ENCODE data around the gene BAG3. TPM values are rescaled to one million over a fixed set of nuclear protein-coding genes. Genes with fewer than 3 reads are reported as not detected.

The BAG3 gene
- total RNA-seq, 1 experiment from 2014 or later = 131 TPM

GRCh38 chr10:119630300-119630699, 20.9 kb upstream of the BAG3 start:
- H3K4me3 ChIP-seq (ENCODE audit: low read depth in 2 of 2, low read length in 2 of 2) = no peak overlapping the region
- ATAC-seq = no peak
- BruUV-seq (replicated peaks) = no TSS peak
- TF ChIP-seq TCF7L2 (IDR thresholded peaks at IDR 0.05; ENCODE audit: low read depth, low read length) (no peak), SIN3A (IDR thresholded peaks at IDR 0.05; ENCODE audit: borderline replicate concordance, insufficient read depth, low read depth, low read length) (no peak), REST (IDR thresholded peaks at IDR 0.05; ENCODE audit: insufficient read depth in 1 of 2, low read depth in 2 of 2, low read length in 1 of 2) (no peak), POLR2AphosphoS5 (IDR thresholded peaks at IDR 0.05; ENCODE audit: low read depth, low read length) (no peak), CTCF (IDR thresholded peaks at IDR 0.05) (no peak)
- POLR2A ChIA-PET = no interaction called here
- no peaks in the 10 kb centered on the region for H3K9me3 ChIP-seq (ENCODE audit: control insufficient read depth, insufficient read depth, low read depth, low read length)
- no peaks in the 10 kb centered on the region for H3K36me3 ChIP-seq (ENCODE audit: control insufficient read depth, insufficient read depth, low read length)
- in situ Hi-C loops (cut with HindIII; ENCODE audit: low pct_unique_long_range_greater_than_20kb, low sequenced_read_pairs) = no loop called here
- H3K4me1 ChIP-seq (ENCODE audit: control insufficient read depth, insufficient read depth, low read length) = no peaks in the 10 kb centered on the region
- intact Hi-C loops (cut with micrococcal nuclease; ENCODE audit: unreplicated experiment) = no loop called here
- H3K27ac ChIP-seq (ENCODE audit: low read length) = no peak overlapping the region
- CTCF ChIA-PET = no interaction called here
- no peak for DNase-seq (ENCODE audit: low read depth, low spot score)
- H3K27me3 ChIP-seq (ENCODE audit: control insufficient read depth, insufficient read depth, low read length) = no peaks in the 10 kb centered on the region

GRCh38 chr10:119633538-119634218, 17.5 kb upstream of the BAG3 start:
- H3K9me3 ChIP-seq (ENCODE audit: control insufficient read depth, insufficient read depth, low read depth, low read length) = no peaks in the 10 kb centered on the region
- POLR2A ChIA-PET = interaction anchor here (0.6 kb wide), 1 partner anchor 18 kb away, joined by 3 read pairs; the partner anchor contains the start of gene BAG3
- TF ChIP-seq CTCF (IDR thresholded peaks at IDR 0.05) (no peak), POLR2AphosphoS5 (IDR thresholded peaks at IDR 0.05; ENCODE audit: low read depth, low read length) (no peak), REST (IDR thresholded peaks at IDR 0.05; ENCODE audit: insufficient read depth in 1 of 2, low read depth in 2 of 2, low read length in 1 of 2) (no peak), TCF7L2 (IDR thresholded peaks at IDR 0.05; ENCODE audit: low read depth, low read length) (no peak), SIN3A (IDR thresholded peaks at IDR 0.05; ENCODE audit: borderline replicate concordance, insufficient read depth, low read depth, low read length) (no peak)
- DNase-seq (ENCODE audit: low read depth, low spot score) (no peak), ATAC-seq (no peak)
- no peak overlapping the region for H3K27ac ChIP-seq (ENCODE audit: low read length)
- no TSS peak for BruUV-seq (replicated peaks)
- no peaks in the 10 kb centered on the region for H3K4me1 ChIP-seq (ENCODE audit: control insufficient read depth, insufficient read depth, low read length)
- CTCF ChIA-PET = no interaction called here
- H3K4me3 ChIP-seq (ENCODE audit: low read depth in 2 of 2, low read length in 2 of 2) = no peak overlapping the region
- H3K36me3 ChIP-seq (ENCODE audit: control insufficient read depth, insufficient read depth, low read length) = no peaks in the 10 kb centered on the region
- intact Hi-C loops (cut with micrococcal nuclease; ENCODE audit: unreplicated experiment) = no loop called here
- H3K27me3 ChIP-seq (ENCODE audit: control insufficient read depth, insufficient read depth, low read length) = no peaks in the 10 kb centered on the region
- in situ Hi-C loops (cut with HindIII; ENCODE audit: low pct_unique_long_range_greater_than_20kb, low sequenced_read_pairs) = no loop called here

Measured in Panc1 (cell line).